ENCODE measurements around the gene IFNL2. TPM values are rescaled to one million over a fixed set of nuclear protein-coding genes. Genes with fewer than 3 reads are reported as not detected.
"Not testable (repeated sequence)": the region's sequence is repeated elsewhere in the genome, so short reads cannot be mapped to it uniquely, and the experiment has no call there.

The IFNL2 gene
- total RNA-seq (not detected), polyA plus RNA-seq (not detected)
- long read RNA-seq, donor 1 = 0 reads
- long read RNA-seq, donor 2 = 0 reads

GRCh38 chr19:39268085-39268484, at the start of gene IFNL2:
Gene IFNL2, plus strand, starts transcription at chr19:39268396. Its CDS starts 173 bp downstream, at chr19:39268569.
- not testable (repeated sequence) for ATAC-seq (ENCODE audit: low FRiP score)

GRCh38 chr19:39219108-39219507, 49.1 kb upstream of the IFNL2 start:
- intact Hi-C loops (cut with DNase I); ATAC-seq (ENCODE audit: low FRiP score); DNase-seq; H3K27me3 ChIP-seq (ENCODE audit: control insufficient read depth in 1 of 2, insufficient read depth in 2 of 2, low read length in 1 of 2); H3K4me1 ChIP-seq (ENCODE audit: control insufficient read depth in 1 of 2, insufficient read depth in 2 of 2, low read length in 2 of 2); H3K36me3 ChIP-seq (ENCODE audit: control insufficient read depth in 1 of 2, insufficient read depth in 2 of 2, low read length in 1 of 2); H3K27ac ChIP-seq (ENCODE audit: low read depth in 1 of 2, low read length in 2 of 2); H3K4me3 ChIP-seq (ENCODE audit: low read length in 2 of 2): not testable (repeated sequence)
- peaks cover 15% of the 10 kb centered on the region for H3K9me3 ChIP-seq (ENCODE audit: control insufficient read depth, low read length)
- WGBS, 2 donors = 71 to 72% methylated on average over 10 of the region's 10 CpGs

More at GRCh38 chr19:39268085-39268484, at the start of gene IFNL2:
- DNase-seq; H3K4me1 ChIP-seq (ENCODE audit: control insufficient read depth in 1 of 2, insufficient read depth in 2 of 2, low read length in 2 of 2); H3K9me3 ChIP-seq (ENCODE audit: control insufficient read depth, low read length); H3K27me3 ChIP-seq (ENCODE audit: control insufficient read depth in 1 of 2, insufficient read depth in 2 of 2, low read length in 1 of 2); H3K36me3 ChIP-seq (ENCODE audit: control insufficient read depth in 1 of 2, insufficient read depth in 2 of 2, low read length in 1 of 2); intact Hi-C loops (cut with DNase I); H3K4me3 ChIP-seq (ENCODE audit: low read length in 2 of 2); H3K27ac ChIP-seq (ENCODE audit: low read depth in 1 of 2, low read length in 2 of 2): not testable (repeated sequence)
- WGBS, 2 donors = no CpG with 5 or more reads among the region's 1 CpG

- 19 to 21% methylated on average over 4 of the region's 4 CpGs for WGBS, 2 donors
These were observed 44.4 kb upstream of the IFNL2 start for GRCh38 chr19:39223703-39224279.

DNA sequence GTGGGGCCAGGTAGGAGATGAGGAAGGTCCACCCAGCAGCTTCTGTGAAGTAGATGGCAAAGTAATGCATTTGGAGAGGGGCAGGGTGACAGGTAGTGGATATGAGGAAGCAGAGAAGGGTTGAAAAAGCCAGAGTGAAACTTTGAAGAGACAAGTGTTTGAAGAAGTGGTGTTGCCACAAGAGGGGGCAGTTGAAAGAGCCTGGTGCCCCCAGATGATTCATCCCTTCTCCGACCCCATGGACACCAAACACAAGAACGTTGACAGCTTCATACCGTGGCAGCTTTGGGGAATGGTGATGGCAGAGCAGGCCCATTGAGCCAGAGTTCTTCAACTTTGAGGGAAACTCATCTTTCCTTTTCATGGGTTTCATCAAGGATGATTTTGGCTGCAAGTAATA, 43.3 kb upstream of the IFNL2 start:
- Histone ChIP-seq H3K36me3 (ENCODE audit: control insufficient read depth in 1 of 2, insufficient read depth in 2 of 2, low read length in 1 of 2) (no peaks in the 10 kb centered on the region), H3K4me1 (ENCODE audit: control insufficient read depth in 1 of 2, insufficient read depth in 2 of 2, low read length in 2 of 2) (no peaks in the 10 kb centered on the region), H3K27me3 (ENCODE audit: control insufficient read depth in 1 of 2, insufficient read depth in 2 of 2, low read length in 1 of 2) (no peaks in the 10 kb centered on the region), H3K27ac (ENCODE audit: low read depth in 1 of 2, low read length in 2 of 2) (no peak overlapping the region), H3K4me3 (ENCODE audit: low read length in 2 of 2) (no peak overlapping the region), H3K9me3 (ENCODE audit: control insufficient read depth, low read length) (no peaks in the 10 kb centered on the region)
- intact Hi-C loops (cut with DNase I) = no loop called here
- DNase-seq (no peak), ATAC-seq (ENCODE audit: low FRiP score) (no peak)
- WGBS, 2 donors = 31 to 34% methylated on average over 3 of the region's 3 CpGs

More at GRCh38 chr19:39223703-39224279, 44.4 kb upstream of the IFNL2 start:
- H3K9me3 ChIP-seq (ENCODE audit: control insufficient read depth, low read length) = no peaks in the 10 kb centered on the region
- no peaks in the 10 kb centered on the region for H3K27me3 ChIP-seq (ENCODE audit: control insufficient read depth in 1 of 2, insufficient read depth in 2 of 2, low read length in 1 of 2)
- H3K4me1 ChIP-seq (ENCODE audit: control insufficient read depth in 1 of 2, insufficient read depth in 2 of 2, low read length in 2 of 2) = no peaks in the 10 kb centered on the region
- DNase-seq (no peak), ATAC-seq (ENCODE audit: low FRiP score) (no peak)
- H3K4me3 ChIP-seq (ENCODE audit: low read length in 2 of 2) = no peak overlapping the region
- H3K27ac ChIP-seq (ENCODE audit: low read depth in 1 of 2, low read length in 2 of 2) = no peak overlapping the region
- intact Hi-C loops (cut with DNase I) = no loop called here
- no peaks in the 10 kb centered on the region for H3K36me3 ChIP-seq (ENCODE audit: control insufficient read depth in 1 of 2, insufficient read depth in 2 of 2, low read length in 1 of 2)

GRCh38 chr19:39230096-39230764, 38.0 kb upstream of the IFNL2 start:
- no peak for DNase-seq
- WGBS, 2 donors = 78% methylated on average over 2 of the region's 2 CpGs
- Histone ChIP-seq H3K4me3 (ENCODE audit: low read length in 2 of 2) (no peak overlapping the region), H3K36me3 (ENCODE audit: control insufficient read depth in 1 of 2, insufficient read depth in 2 of 2, low read length in 1 of 2) (no peaks in the 10 kb centered on the region), H3K4me1 (ENCODE audit: control insufficient read depth in 1 of 2, insufficient read depth in 2 of 2, low read length in 2 of 2) (no peaks in the 10 kb centered on the region), H3K27me3 (ENCODE audit: control insufficient read depth in 1 of 2, insufficient read depth in 2 of 2, low read length in 1 of 2) (no peaks in the 10 kb centered on the region), H3K9me3 (ENCODE audit: control insufficient read depth, low read length) (peaks cover 5% of the 10 kb centered on the region), H3K27ac (ENCODE audit: low read depth in 1 of 2, low read length in 2 of 2) (no peak overlapping the region)
- no peak for ATAC-seq (ENCODE audit: low FRiP score)
- intact Hi-C loops (cut with DNase I) = no loop called here

DNA sequence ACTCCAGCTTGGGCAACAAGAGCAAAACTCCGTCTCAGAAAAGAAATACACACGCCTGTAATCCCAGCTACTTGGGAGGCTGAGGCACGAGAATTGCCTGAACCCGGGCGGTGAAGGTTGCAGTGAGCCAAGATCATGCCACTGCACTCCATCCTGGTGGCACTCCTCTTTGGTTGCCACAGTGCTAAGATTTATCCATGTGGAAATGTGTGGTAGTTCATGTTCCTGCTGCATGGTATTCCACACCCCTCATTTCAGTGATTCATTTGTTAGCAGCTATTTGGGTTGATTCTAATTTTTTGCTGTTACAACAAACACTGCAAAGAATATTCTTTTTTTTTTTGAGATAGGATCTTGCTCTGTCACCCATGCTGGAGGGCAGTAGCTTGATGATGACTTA, 35.5 kb upstream of the IFNL2 start:
- Histone ChIP-seq H3K36me3 (ENCODE audit: control insufficient read depth in 1 of 2, insufficient read depth in 2 of 2, low read length in 1 of 2) (no peaks in the 10 kb centered on the region), H3K4me3 (ENCODE audit: low read length in 2 of 2) (no peak overlapping the region), H3K27me3 (ENCODE audit: control insufficient read depth in 1 of 2, insufficient read depth in 2 of 2, low read length in 1 of 2) (no peaks in the 10 kb centered on the region), H3K4me1 (ENCODE audit: control insufficient read depth in 1 of 2, insufficient read depth in 2 of 2, low read length in 2 of 2) (no peaks in the 10 kb centered on the region), H3K27ac (ENCODE audit: low read depth in 1 of 2, low read length in 2 of 2) (no peak overlapping the region), H3K9me3 (ENCODE audit: control insufficient read depth, low read length) (peaks cover 5% of the 10 kb centered on the region)
- 78 to 83% methylated on average over 5 of the region's 5 CpGs for WGBS, 2 donors
- ATAC-seq (ENCODE audit: low FRiP score) (no peak), DNase-seq (no peak)
- intact Hi-C loops (cut with DNase I) = no loop called here

DNA sequence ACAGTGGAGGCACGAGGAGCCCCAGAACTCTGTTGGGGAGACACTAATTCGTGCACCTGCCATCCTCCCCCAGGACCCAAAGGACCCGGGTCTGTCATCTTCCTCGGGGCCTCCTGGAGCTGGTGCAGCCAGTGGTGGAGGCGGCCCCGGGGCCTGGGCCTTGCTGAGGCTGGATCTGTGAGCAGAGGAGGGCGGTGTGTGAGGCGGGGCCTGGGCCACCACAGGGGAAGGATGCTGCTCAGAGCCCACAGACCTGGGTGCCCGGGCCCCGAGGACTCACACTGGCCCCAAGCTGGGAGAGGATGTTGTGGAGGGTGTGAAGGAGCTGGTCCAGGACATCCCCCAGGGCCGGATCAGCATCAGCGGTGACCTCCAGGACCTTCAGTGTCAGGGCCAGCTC, 31.7 kb upstream of the IFNL2 start:
- Histone ChIP-seq H3K27me3 (ENCODE audit: control insufficient read depth in 1 of 2, insufficient read depth in 2 of 2, low read length in 1 of 2) (no peaks in the 10 kb centered on the region), H3K36me3 (ENCODE audit: control insufficient read depth in 1 of 2, insufficient read depth in 2 of 2, low read length in 1 of 2) (no peaks in the 10 kb centered on the region), H3K9me3 (ENCODE audit: control insufficient read depth, low read length) (no peaks in the 10 kb centered on the region), H3K4me3 (ENCODE audit: low read length in 2 of 2) (no peak overlapping the region), H3K27ac (ENCODE audit: low read depth in 1 of 2, low read length in 2 of 2) (no peak overlapping the region), H3K4me1 (ENCODE audit: control insufficient read depth in 1 of 2, insufficient read depth in 2 of 2, low read length in 2 of 2) (no peaks in the 10 kb centered on the region)
- DNase-seq (no peak), ATAC-seq (ENCODE audit: low FRiP score) (no peak)
- intact Hi-C loops (cut with DNase I) = no loop called here
- WGBS, 2 donors = 77 to 83% methylated on average over 12 of the region's 12 CpGs

DNA sequence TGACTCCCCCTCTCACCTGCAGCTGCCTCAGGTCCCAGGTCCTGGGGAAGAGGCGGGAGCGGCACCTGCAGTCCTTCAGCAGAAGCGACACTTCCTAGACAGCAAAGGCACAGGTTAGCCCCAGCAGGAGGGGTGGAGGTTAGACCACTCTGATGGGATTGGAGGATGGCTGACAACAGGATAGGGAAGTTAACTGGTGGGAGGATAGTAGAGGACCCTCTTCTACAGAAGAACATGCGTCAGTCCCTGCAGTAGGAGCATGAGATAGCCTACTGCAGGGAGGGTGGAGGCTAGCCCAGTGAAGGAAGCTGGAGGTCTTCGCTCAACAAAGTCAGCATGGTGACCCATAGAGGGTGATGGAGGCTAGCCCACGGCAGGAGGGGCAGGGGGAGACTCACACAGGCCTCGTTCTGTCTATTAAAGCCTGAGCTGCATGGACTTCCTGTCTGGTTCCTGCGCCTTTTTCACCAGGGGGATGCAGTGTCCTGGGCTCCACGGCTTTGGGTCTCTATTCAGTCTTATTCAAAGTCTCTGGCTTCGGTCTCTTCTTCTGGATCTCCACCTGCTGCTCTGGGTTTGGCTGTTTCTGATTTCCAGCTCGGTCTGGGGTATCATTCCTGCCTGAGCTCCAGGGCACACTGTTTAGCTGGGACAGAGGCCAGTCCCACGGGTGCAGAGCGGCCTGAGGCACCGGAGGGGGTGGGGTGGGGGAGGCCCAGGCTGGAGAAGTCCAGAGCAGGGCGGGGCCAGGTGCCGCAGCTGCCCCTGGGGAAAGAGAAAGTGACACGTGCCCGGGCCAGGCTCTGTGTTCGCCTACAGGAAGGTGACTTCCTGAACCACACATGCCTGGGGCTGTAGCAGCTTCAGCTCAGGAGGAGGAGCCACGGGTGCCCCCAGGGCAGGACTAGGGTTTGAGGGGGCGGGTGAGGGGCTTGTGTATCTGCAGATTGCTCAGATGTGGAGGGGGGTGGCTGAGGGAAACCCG, 30.7 kb upstream of the IFNL2 start:
- Histone ChIP-seq H3K36me3 (ENCODE audit: control insufficient read depth in 1 of 2, insufficient read depth in 2 of 2, low read length in 1 of 2) (no peaks in the 10 kb centered on the region), H3K27ac (ENCODE audit: low read depth in 1 of 2, low read length in 2 of 2) (no peak overlapping the region), H3K9me3 (ENCODE audit: control insufficient read depth, low read length) (no peaks in the 10 kb centered on the region), H3K4me3 (ENCODE audit: low read length in 2 of 2) (no peak overlapping the region), H3K27me3 (ENCODE audit: control insufficient read depth in 1 of 2, insufficient read depth in 2 of 2, low read length in 1 of 2) (no peaks in the 10 kb centered on the region), H3K4me1 (ENCODE audit: control insufficient read depth in 1 of 2, insufficient read depth in 2 of 2, low read length in 2 of 2) (no peaks in the 10 kb centered on the region)
- DNase-seq (no peak), ATAC-seq (ENCODE audit: low FRiP score) (no peak)
- 35 to 38% methylated on average over 22 of the region's 22 CpGs for WGBS, 2 donors
- intact Hi-C loops (cut with DNase I) = no loop called here
